Right renal pelvis (tissue), 4 donors: Measurements from ENCODE around the gene ZSWIM5. TPM values are rescaled to one million over a fixed set of nuclear protein-coding genes. Genes with fewer than 3 reads are reported as not detected.
"Not testable (repeated sequence)": the region's sequence is repeated elsewhere in the genome, so short reads cannot be mapped to it uniquely, and the experiment has no call there.

Experiments used
- DNase-seq, 4 donors: peaks; one replicate each; pipeline ENCODE4 v3.0.0-alpha.2; 2013; ENCODE audit warnings: low read depth in 4 of 4, low spot score in 3 of 4, missing footprints in 1 of 4
- polyA plus RNA-seq, 4 donors: library from polyadenylated mRNA; unstranded; fragments of 120-200 nt; gene quantifications; one replicate each; pipeline ENCODE4 v1.2.1, GENCODE V29; 2013; ENCODE audit not compliant: insufficient read length in 4 of 4

Gene ZSWIM5
- polyA plus RNA-seq, 4 donors = 6.5 to 7.6 (median 7.0) TPM

GRCh38 chr1:45008516-45008915 is 197.9 kb downstream of the ZSWIM5 start:
- DNase-seq = no peak

GRCh38 chr1:45008076-45008475 is 198.3 kb downstream of the ZSWIM5 start:
- DNase-seq = no peak

GRCh38 chr1:45007311-45007710 is 199.1 kb downstream of the ZSWIM5 start:
- DNase-seq = no peak

- DNase-seq = no peak
Measured at GRCh38 chr1:45005761-45006160, 200.6 kb downstream of the ZSWIM5 start.

- DNase-seq = no peak
Measured at GRCh38 chr1:45004281-45004920, 202.0 kb downstream of the ZSWIM5 start.

- no peak for DNase-seq
Measured at GRCh38 chr1:45003741-45004140, 202.7 kb downstream of the ZSWIM5 start.

GRCh38 chr1:45002650-45003645 is 203.5 kb downstream of the ZSWIM5 start:
- DNase-seq = no peak

- DNase-seq = not testable (repeated sequence)
Measured at GRCh38 chr1:45001576-45001975, 204.8 kb downstream of the ZSWIM5 start.

- no peak for DNase-seq
Measured at GRCh38 chr1:45001011-45001481, 205.4 kb downstream of the ZSWIM5 start.

- no peak for DNase-seq
Measured at GRCh38 chr1:44999232-44999631, 207.2 kb downstream of the ZSWIM5 start.

- no peak for DNase-seq
Measured at GRCh38 chr1:44995467-44996238, 210.8 kb downstream of the ZSWIM5 start.

- no peak for DNase-seq
Measured at GRCh38 chr1:44994309-44994898, 212.0 kb downstream of the ZSWIM5 start.

- DNase-seq = no peak
Measured at GRCh38 chr1:44988531-44989156, 217.8 kb downstream of the ZSWIM5 start.

GRCh38 chr1:44985747-44986359 is 220.6 kb downstream of the ZSWIM5 start:
- peak in 1 of 4 donors; percentile 3 for DNase-seq

- DNase-seq = not testable (repeated sequence)
Measured at GRCh38 chr1:44977372-44977771, 229.0 kb downstream of the ZSWIM5 start.

- DNase-seq = no peak
Measured at GRCh38 chr1:44976252-44976651, 230.2 kb downstream of the ZSWIM5 start.

- no peak for DNase-seq
Measured at GRCh38 chr1:44973645-44974044, 232.8 kb downstream of the ZSWIM5 start.

GRCh38 chr1:44970317-44970716 is 236.1 kb downstream of the ZSWIM5 start:
- DNase-seq = no peak
